ENCODE data around the gene KDM8.

- TF ChIP-seq ZFP30 (CRISPR knock-in tag; IDR thresholded peaks at IDR 0.05) (no peak), PPARA (CRISPR knock-in tag; IDR thresholded peaks at IDR 0.05; ENCODE audit: borderline replicate concordance) (no peak), ARNTL (CRISPR knock-in tag; IDR thresholded peaks at IDR 0.05; ENCODE audit: borderline replicate concordance, low read depth) (no peak)
Observed at GRCh38 chr16:27208081-27208680, 4.9 kb downstream of the KDM8 start.

All from SK-N-SH treated with all-trans-retinoic acid at 6 μM for 48 hours (cell line).